A673 (cell line): Measurements from ENCODE around the gene CFAP61. TPM values are rescaled to one million over a fixed set of nuclear protein-coding genes. Genes with fewer than 3 reads are reported as not detected.
A peak's percentile ranks its signal among the peaks of the same experiment; 100 is the strongest.

Experiments used
- BruUV-seq: library from RNA; stranded (reverse); fragments of 400-500 nt; replicated peaks from 2 replicates; lab custom pipeline; 2021; lab: Mats Ljungman, UMichigan
- CTCF ChIA-PET: fragments of 300-600 bp; sonication (Branson Sonifier 250); formaldehyde crosslinking; loops from one replicate; lab custom pipeline; 2022; ENCODE audit warnings: antibody characterized with exemption; lab: Charles Lee
- POLR2A ChIA-PET: fragments of 300-600 bp; sonication (Branson Sonifier 250); formaldehyde crosslinking; loops from one replicate; lab custom pipeline; 2022; ENCODE audit warnings: antibody characterized with exemption; ENCODE audit not compliant: low non-redundant PET; lab: Charles Lee
- DNase-seq: peaks from one replicate; pipeline ENCODE4 v3.0.0-alpha.2; 2015; ENCODE audit warnings: low spot score
- H3K27ac ChIP-seq: fragments of 200-600 bp; sonication (generic); 2 replicates; pipeline ENCODE4 v1.5.1; 2016; ENCODE audit warnings: mixed run types, low read depth, mild to moderate bottlenecking, mixed read lengths, antibody characterized with exemption, low read length; ENCODE audit not compliant: poor library complexity, severe bottlenecking
- H3K27me3 ChIP-seq: fragments of 200-600 bp; sonication (generic); replicated peaks from 2 replicates; pipeline ENCODE4 v1.6.1; 2017; ENCODE audit warnings: mixed run types, low read depth, mild to moderate bottlenecking, mixed read lengths, antibody characterized with exemption, low read length; ENCODE audit not compliant: insufficient read depth, poor library complexity
- H3K36me3 ChIP-seq: fragments of 200-600 bp; sonication (generic); 2 replicates; pipeline ENCODE4 v1.6.1; 2016; ENCODE audit warnings: mixed run types, mild to moderate bottlenecking, mixed read lengths, antibody characterized with exemption, low read length; ENCODE audit not compliant: insufficient read depth, poor library complexity, severe bottlenecking
- H3K4me1 ChIP-seq: fragments of 200-600 bp; sonication (generic); 2 replicates; pipeline ENCODE4 v1.6.1; 2017; ENCODE audit warnings: mixed run types, mild to moderate bottlenecking, mixed read lengths, antibody characterized with exemption, low read length; ENCODE audit not compliant: insufficient read depth, poor library complexity, severe bottlenecking
- H3K4me3 ChIP-seq: fragments of 200-600 bp; sonication (generic); 2 replicates; pipeline ENCODE4 v1.5.1; 2016; ENCODE audit warnings: low read depth, mixed run types, mild to moderate bottlenecking, mixed read lengths, low read length; ENCODE audit not compliant: poor library complexity, severe bottlenecking
- H3K9me3 ChIP-seq: fragments of 200-600 bp; sonication (generic); 2 replicates; pipeline ENCODE4 v1.6.1; 2016; ENCODE audit warnings: mixed run types, low read depth, mild to moderate bottlenecking, mixed read lengths, antibody characterized with exemption, low read length; ENCODE audit not compliant: poor library complexity, severe bottlenecking
- CTCF ChIP-seq: fragments of 300-800, 200-600 bp; sonication (generic); conservative IDR thresholded peaks from 2 replicates; pipeline ENCODE4 v1.5.1; 2017; ENCODE audit warnings: low read depth, mild to moderate bottlenecking, antibody characterized with exemption, low read length, moderate library complexity, mixed read lengths
- EZH2 ChIP-seq: fragments of 200-600 bp; sonication (generic); IDR thresholded peaks from 2 replicates; pipeline ENCODE4 v1.6.1; 2017; ENCODE audit warnings: borderline replicate concordance, low read depth, mild to moderate bottlenecking, mixed read lengths, antibody characterized with exemption, low read length; ENCODE audit not compliant: poor library complexity, severe bottlenecking
- intact Hi-C: fragments of 100-400 bp; cut with micrococcal nuclease; formaldehyde crosslinking; loops from one replicate; pipeline ENCODE4 v1.10.0; 2022; ENCODE audit not compliant: unreplicated experiment
- total RNA-seq: library from RNA; stranded (reverse); gene quantifications from 2 replicates; pipeline ENCODE4 v1.2.3, GENCODE V29; 2021

Gene CFAP61
- total RNA-seq, 1 experiment from 2014 or later = not detected

- H3K27ac ChIP-seq = no peak overlapping the region
- BruUV-seq = no TSS peak
- CTCF ChIA-PET = interaction anchor here (1.0 kb wide), 1 partner anchor 31 kb away, joined by 3 read pairs; no protein-coding TSS in a partner anchor
- H3K4me3 ChIP-seq = no peak overlapping the region
- POLR2A ChIA-PET = no interaction called here
- peak; percentile 65 for DNase-seq
- no peaks in the 10 kb centered on the region for H3K4me1 ChIP-seq
- H3K27me3 ChIP-seq = no peaks in the 10 kb centered on the region
- no peaks in the 10 kb centered on the region for H3K36me3 ChIP-seq
- no peak for TF ChIP-seq CTCF
- no peak for TF ChIP-seq EZH2
- intact Hi-C loops = no loop called here
- H3K9me3 ChIP-seq = no peaks in the 10 kb centered on the region
These were observed 162.5 kb downstream of the CFAP61 start for GRCh38 chr20:20214757-20215275.

GRCh38 chr20:20215976-20216727, 163.8 kb downstream of the CFAP61 start:
- no peaks in the 10 kb centered on the region for H3K27me3 ChIP-seq
- no peaks in the 10 kb centered on the region for H3K36me3 ChIP-seq
- TF ChIP-seq CTCF (no peak), EZH2 (no peak)
- H3K9me3 ChIP-seq = no peaks in the 10 kb centered on the region
- no TSS peak for BruUV-seq
- intact Hi-C loops = no loop called here
- no peaks in the 10 kb centered on the region for H3K4me1 ChIP-seq
- CTCF ChIA-PET = no interaction called here
- H3K4me3 ChIP-seq = no peak overlapping the region
- no peak overlapping the region for H3K27ac ChIP-seq
- POLR2A ChIA-PET = no interaction called here
- DNase-seq = no peak

GRCh38 chr20:20216941-20217340, 164.6 kb downstream of the CFAP61 start:
- H3K36me3 ChIP-seq = no peaks in the 10 kb centered on the region
- H3K9me3 ChIP-seq = no peaks in the 10 kb centered on the region
- no peak overlapping the region for H3K4me3 ChIP-seq
- CTCF ChIA-PET = no interaction called here
- intact Hi-C loops = no loop called here
- no TSS peak for BruUV-seq
- peaks cover 8% of the 10 kb centered on the region for H3K27me3 ChIP-seq
- TF ChIP-seq EZH2 (no peak), CTCF (no peak)
- H3K4me1 ChIP-seq = no peaks in the 10 kb centered on the region
- no peak overlapping the region for H3K27ac ChIP-seq
- POLR2A ChIA-PET = no interaction called here
- DNase-seq = no peak
